Breast epithelium (tissue), 4 donors: ENCODE data around the gene RNF141. TPM values are rescaled to one million over a fixed set of nuclear protein-coding genes. Genes with fewer than 3 reads are reported as not detected.

ENCODE experiments used
- DNase-seq, 2 donors: peaks; one replicate each; pipeline ENCODE4 v3.0.0-alpha.2; 2019; ENCODE audit warnings: low spot score in 2 of 2
- H3K27ac ChIP-seq, 2 donors: fragments of 200-600 bp; sonication (generic) in 1 of 2; one replicate each; pipeline ENCODE4 v1.5.1; 2016 to 2019; ENCODE audit warnings: mild to moderate bottlenecking in 1 of 2
- H3K27me3 ChIP-seq, 2 donors: fragments of 200-600 bp; sonication (generic) in 1 of 2; one replicate each; pipeline versions ENCODE4 v1.5.1 to v1.6.0; 2017 to 2019; ENCODE audit warnings: control low read depth in 1 of 2, mild to moderate bottlenecking in 1 of 2
- H3K36me3 ChIP-seq: fragments of 200-600 bp; one replicate; pipeline ENCODE4 v1.5.1; 2019
- H3K4me1 ChIP-seq, 2 donors: fragments of 200-600 bp; sonication (generic); one replicate each; pipeline ENCODE4 v1.5.1; 2016 to 2019; ENCODE audit warnings: control low read depth in 1 of 2
- H3K4me3 ChIP-seq, 3 donors: fragments of 200-600 bp; sonication (generic); 1 replicate in 2 of 3; 2 replicates in 1 of 3; pipeline ENCODE4 v1.5.1; 2016 to 2019; ENCODE audit warnings: mild to moderate bottlenecking in 3 of 3, moderate library complexity in 2 of 3
- H3K9me3 ChIP-seq, 2 donors: fragments of 200-600 bp; sonication (generic) in 1 of 2; one replicate each; pipeline ENCODE4 v1.5.1; 2016 to 2019; ENCODE audit warnings: control low read depth in 1 of 2
- CTCF ChIP-seq, 3 donors: fragments of 450-650 bp; IDR thresholded peaks; one replicate each; pipeline ENCODE4 v1.5.1; 2016 to 2017; ENCODE audit warnings: antibody characterized with exemption in 3 of 3, mild to moderate bottlenecking in 3 of 3, moderate library complexity in 3 of 3
- POLR2A ChIP-seq: fragments of 450-650 bp; IDR thresholded peaks from one replicate; pipeline ENCODE4 v1.6.1; 2016; ENCODE audit warnings: antibody characterized with exemption, mild to moderate bottlenecking, moderate library complexity
- POLR2AphosphoS5 ChIP-seq, 3 donors: sonication (generic); formaldehyde crosslinking; IDR thresholded peaks; one replicate each; pipeline ENCODE4 v1.6.1; 2017; ENCODE audit warnings: antibody characterized with exemption in 3 of 3
- intact Hi-C: fragments of 100-400 bp; cut with DNase I; formaldehyde crosslinking; loops from one replicate; pipeline ENCODE4 v1.15.1; 2023; ENCODE audit warnings: low total_unique reads
- total RNA-seq, 3 donors: library from RNA; depleted of rRNA; stranded (reverse); fragments of >200 nt; gene quantifications; one replicate each; pipeline ENCODE4 v1.1.0, GENCODE V29; 2016

RNF141 gene
- total RNA-seq, 3 donors from 2014 or later = 31.1 to 54.1 (median 45.8) TPM

DNA sequence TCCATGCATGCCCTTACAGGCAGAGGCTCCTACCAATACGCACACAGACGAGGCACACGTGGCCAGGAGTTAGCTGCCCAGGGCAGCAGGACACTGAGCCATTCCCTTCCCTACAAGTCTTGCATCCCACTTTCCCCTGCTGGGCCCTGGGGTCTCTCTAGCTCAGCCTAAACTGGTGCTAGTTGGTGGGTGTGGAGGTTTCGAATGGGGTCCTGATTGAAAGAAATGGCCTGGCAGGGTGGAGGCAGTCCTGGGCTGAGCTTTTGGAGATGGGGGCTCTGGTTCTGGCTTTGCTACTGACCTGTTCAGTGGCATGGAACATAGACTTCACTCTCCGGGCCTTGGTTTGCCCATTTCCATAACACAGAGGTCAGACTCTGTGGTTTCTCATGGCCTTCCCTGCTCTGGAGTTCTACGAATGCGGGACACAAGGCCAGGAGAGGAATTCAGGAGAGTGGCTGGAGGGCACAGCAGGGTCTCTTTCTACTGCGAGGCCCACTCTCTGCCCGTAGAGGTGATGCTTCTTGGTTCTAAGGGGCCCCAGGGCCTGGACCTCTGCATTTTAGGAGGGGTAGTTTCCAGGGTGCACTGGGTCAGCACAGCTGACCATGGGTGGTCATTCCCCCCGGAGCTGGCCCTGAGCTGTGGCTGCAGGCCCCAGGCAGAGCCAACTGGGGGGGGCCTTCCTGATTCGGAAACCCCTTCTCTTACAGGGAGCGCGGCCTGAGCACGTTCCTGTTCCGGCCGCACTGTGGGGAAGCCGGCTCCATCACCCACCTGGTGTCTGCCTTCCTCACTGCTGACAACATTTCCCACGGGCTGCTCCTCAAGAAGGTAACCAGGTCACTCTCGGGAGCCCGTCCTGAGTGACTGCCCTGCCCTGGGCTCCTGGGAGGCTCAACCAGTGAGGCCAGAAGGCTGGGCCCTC is 40.0 kb downstream of the RNF141 start:
- Histone ChIP-seq H3K27ac (no peak overlapping the region), H3K9me3 (no peaks in the 10 kb centered on the region), H3K27me3 (no peaks in the 10 kb centered on the region), H3K4me1 (no peaks in the 10 kb centered on the region), H3K4me3 (no peak overlapping the region), H3K36me3 (no peaks in the 10 kb centered on the region)
- TF ChIP-seq POLR2A (no peak), CTCF (IDR thresholded peaks at IDR 0.05) (no peak), POLR2AphosphoS5 (IDR thresholded peaks at IDR 0.05) (no peak)
- intact Hi-C loops = no loop called here
- DNase-seq = no peak

GRCh38 chr11:10499874-10500601 is 40.9 kb downstream of the RNF141 start:
- DNase-seq = no peak
- H3K27me3 ChIP-seq = no peaks in the 10 kb centered on the region
- no peaks in the 10 kb centered on the region for H3K9me3 ChIP-seq
- no peaks in the 10 kb centered on the region for H3K4me1 ChIP-seq
- H3K27ac ChIP-seq = no peak overlapping the region
- no peak for TF ChIP-seq CTCF (IDR thresholded peaks at IDR 0.05)
- intact Hi-C loops = no loop called here
- H3K4me3 ChIP-seq = no peak overlapping the region
- H3K36me3 ChIP-seq = no peaks in the 10 kb centered on the region

GRCh38 chr11:10499452-10499851 is 41.5 kb downstream of the RNF141 start:
- H3K27ac ChIP-seq = no peak overlapping the region
- intact Hi-C loops = no loop called here
- no peaks in the 10 kb centered on the region for H3K4me1 ChIP-seq
- H3K27me3 ChIP-seq = no peaks in the 10 kb centered on the region
- H3K4me3 ChIP-seq = no peak overlapping the region
- H3K36me3 ChIP-seq = no peaks in the 10 kb centered on the region
- TF ChIP-seq POLR2AphosphoS5 (IDR thresholded peaks at IDR 0.05) (no peak), CTCF (IDR thresholded peaks at IDR 0.05) (no peak), POLR2A (no peak)
- no peaks in the 10 kb centered on the region for H3K9me3 ChIP-seq
- no peak for DNase-seq

DNA sequence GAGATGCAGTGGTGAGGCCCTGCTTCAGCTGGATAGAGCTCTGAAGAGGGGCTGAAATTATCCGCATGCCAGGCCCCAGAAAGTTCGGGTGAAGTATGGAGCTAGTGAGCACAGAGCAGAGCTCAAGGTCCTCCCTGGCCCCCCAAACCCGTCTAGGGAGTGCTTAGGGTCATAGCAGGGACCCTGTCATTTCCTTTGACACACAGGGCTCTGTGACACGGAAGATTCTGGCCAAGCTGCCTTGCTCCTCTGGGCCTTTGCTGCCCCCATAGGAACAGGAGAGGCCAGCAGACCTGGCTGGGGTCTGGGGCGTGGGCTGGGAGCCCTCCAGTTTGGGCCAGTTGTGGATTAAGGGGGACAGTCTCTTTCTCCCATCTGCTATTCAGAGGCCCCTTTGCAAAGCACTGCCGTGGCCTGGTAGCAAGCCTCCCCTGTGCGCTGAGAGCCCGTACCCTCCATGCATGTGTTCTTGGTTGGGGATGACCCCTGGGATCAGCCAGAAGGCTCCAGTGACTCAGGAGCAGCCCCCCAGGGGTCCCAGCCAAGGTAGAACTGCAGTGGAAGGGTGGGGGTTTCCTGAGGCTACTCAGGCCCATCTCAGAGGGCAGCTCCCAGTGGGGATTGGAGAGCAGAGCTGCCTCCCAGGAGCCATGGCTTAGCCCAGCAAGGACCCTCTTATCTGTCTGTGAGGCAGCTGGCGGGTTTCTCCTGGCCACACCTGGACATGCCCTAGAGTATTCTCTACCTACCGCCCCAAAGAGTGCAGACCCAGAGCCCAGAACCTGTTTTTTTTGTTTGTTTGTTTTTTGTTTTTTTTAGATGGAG is 42.3 kb downstream of the RNF141 start:
- Histone ChIP-seq H3K27ac (no peak overlapping the region), H3K9me3 (no peaks in the 10 kb centered on the region), H3K4me3 (no peak overlapping the region), H3K36me3 (no peaks in the 10 kb centered on the region), H3K4me1 (no peaks in the 10 kb centered on the region), H3K27me3 (no peaks in the 10 kb centered on the region)
- intact Hi-C loops = no loop called here
- no peak for DNase-seq
- TF ChIP-seq CTCF (IDR thresholded peaks at IDR 0.05) (no peak), POLR2AphosphoS5 (IDR thresholded peaks at IDR 0.05) (no peak), POLR2A (no peak)
